Right lobe of liver (tissue), 4 donors: Measurements from ENCODE around the gene PACRG.

ENCODE experiments used
- POLR2A ChIP-seq: fragments of 450-650 bp; IDR thresholded peaks from one replicate; pipeline ENCODE4 v1.6.1; 2017; ENCODE audit warnings: antibody characterized with exemption, mild to moderate bottlenecking
- TF ChIP-seq, protein P1 (sequence below), 4 donors: fragments of 200-600 bp in 3 of 4; fragments of 450-650 bp in 1 of 4; IDR thresholded peaks; one replicate each; pipeline versions ENCODE4 v1.5.1 to v1.8.0; 2016 to 2022; ENCODE audit warnings: antibody characterized with exemption in 4 of 4, mild to moderate bottlenecking in 2 of 4
- donor health status: DM: no; HTN: no; CAD: no.
- donor health status: DM: no; HTN: no; CAD: no.
- donor health status: DM: no; HTN: yes; CAD: no.

DNA sequence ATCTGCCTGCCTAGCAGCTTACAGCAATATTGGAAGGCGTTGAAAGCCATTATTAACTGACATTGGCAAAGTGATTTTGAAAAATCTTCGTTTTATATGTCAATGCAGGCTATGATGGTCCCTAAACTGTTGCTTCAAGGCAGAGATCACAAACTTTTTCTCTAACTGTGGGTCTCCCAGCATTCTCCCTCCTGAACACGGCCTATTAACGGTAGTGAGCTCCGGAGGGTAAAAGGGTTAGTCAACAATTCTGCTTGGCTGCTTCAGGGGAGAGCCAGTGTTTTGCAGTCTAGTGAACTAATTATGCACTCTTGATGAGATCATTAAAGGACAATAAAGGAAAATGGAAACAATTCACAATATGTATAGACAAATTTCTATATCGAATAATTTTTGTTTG, 424.9 kb downstream of the PACRG start:
- TF ChIP-seq, protein P1, sequence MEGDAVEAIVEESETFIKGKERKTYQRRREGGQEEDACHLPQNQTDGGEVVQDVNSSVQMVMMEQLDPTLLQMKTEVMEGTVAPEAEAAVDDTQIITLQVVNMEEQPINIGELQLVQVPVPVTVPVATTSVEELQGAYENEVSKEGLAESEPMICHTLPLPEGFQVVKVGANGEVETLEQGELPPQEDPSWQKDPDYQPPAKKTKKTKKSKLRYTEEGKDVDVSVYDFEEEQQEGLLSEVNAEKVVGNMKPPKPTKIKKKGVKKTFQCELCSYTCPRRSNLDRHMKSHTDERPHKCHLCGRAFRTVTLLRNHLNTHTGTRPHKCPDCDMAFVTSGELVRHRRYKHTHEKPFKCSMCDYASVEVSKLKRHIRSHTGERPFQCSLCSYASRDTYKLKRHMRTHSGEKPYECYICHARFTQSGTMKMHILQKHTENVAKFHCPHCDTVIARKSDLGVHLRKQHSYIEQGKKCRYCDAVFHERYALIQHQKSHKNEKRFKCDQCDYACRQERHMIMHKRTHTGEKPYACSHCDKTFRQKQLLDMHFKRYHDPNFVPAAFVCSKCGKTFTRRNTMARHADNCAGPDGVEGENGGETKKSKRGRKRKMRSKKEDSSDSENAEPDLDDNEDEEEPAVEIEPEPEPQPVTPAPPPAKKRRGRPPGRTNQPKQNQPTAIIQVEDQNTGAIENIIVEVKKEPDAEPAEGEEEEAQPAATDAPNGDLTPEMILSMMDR (IDR thresholded peaks at IDR 0.05) = no peak
- no peak for TF ChIP-seq POLR2A
